Heart right ventricle (tissue), 16 donors: Measurements from ENCODE around the gene PRR5L. TPM values are rescaled to one million over a fixed set of nuclear protein-coding genes. Genes with fewer than 3 reads are reported as not detected.

ENCODE experiments used
- ATAC-seq, 8 donors: fragments of 200-7000 bp; cut with Tn5 transposase; one replicate each; pipeline ENCODE4 v1.9.1; 2020; ENCODE audit warnings: mild to moderate bottlenecking in 8 of 8, moderate library complexity in 8 of 8, moderate number of reproducible peaks in 1 of 8
- DNase-seq, 2 donors: peaks; one replicate each; pipeline ENCODE4 v3.0.0-alpha.2; 2020
- H3K27ac ChIP-seq, 10 donors: fragments of 200-600 bp; sonication (generic) in 2 of 10; one replicate each; pipeline versions ENCODE4 v1.5.0 to v1.8.0; 2020 to 2022; ENCODE audit warnings: mild to moderate bottlenecking in 3 of 10
- H3K27me3 ChIP-seq, 7 donors: fragments of 200-600 bp; one replicate each; pipeline ENCODE4 v1.8.0; 2021 to 2022; ENCODE audit warnings: mild to moderate bottlenecking in 2 of 7
- H3K36me3 ChIP-seq, 9 donors: fragments of 200-600 bp; sonication (generic) in 1 of 9; one replicate each; pipeline versions ENCODE4 v1.5.0 to v1.8.0; 2020 to 2022; ENCODE audit warnings: mild to moderate bottlenecking in 2 of 9
- H3K4me1 ChIP-seq, 9 donors: fragments of 200-600 bp; sonication (generic) in 1 of 9; one replicate each; pipeline versions ENCODE4 v1.5.0 to v1.8.0; 2020 to 2022; ENCODE audit warnings: mild to moderate bottlenecking in 4 of 9
- H3K4me3 ChIP-seq, 10 donors: fragments of 200-600 bp; sonication (generic) in 2 of 10; one replicate each; pipeline versions ENCODE4 v1.5.0 to v1.8.0; 2020 to 2022; ENCODE audit warnings: mild to moderate bottlenecking in 7 of 10, moderate library complexity in 2 of 10
- H3K9me3 ChIP-seq, 11 donors: fragments of 200-600 bp in 10 of 11; sonication (generic) in 2 of 11; one replicate each; pipeline versions ENCODE4 v1.5.0 to v1.8.0; 2013 to 2022; ENCODE audit warnings: mild to moderate bottlenecking in 2 of 11, control low read depth in 1 of 11, moderate library complexity in 1 of 11
- WGBS, 2 donors: extraction: QIAGEN DNeasy Blood & Tissue Kit; methylation state at CpG; one replicate each; pipeline ENCODE4 v1.1.7; 2013; ENCODE audit warnings: inconsistent platforms in 1 of 2; 5-methylcytosine and 5-hydroxymethylcytosine counted together
- intact Hi-C, 10 donors: fragments of 100-400 bp; cut with DNase I; formaldehyde crosslinking; loops; one replicate each; pipeline versions ENCODE4 v1.11.1 to v1.14.2; 2022
- polyA plus RNA-seq, 2 donors: library from polyadenylated mRNA; stranded (reverse); fragments of 200-250 nt; gene quantifications; one replicate each; pipeline ENCODE4 v1.2.3, GENCODE V29; 2013
- total RNA-seq, 10 donors: library from RNA; stranded (reverse); fragmentation: NEBNext Ultra II Directional in 3 of 10; extraction: Animal tissue kit (Norgen Biotek cat#: 25700) in 3 of 10; gene quantifications; one replicate each; pipeline versions ENCODE4 v1.2.1 to v1.2.4, GENCODE V29; 2021 to 2023
- TF ChIP-seq, protein P1 (sequence below), 9 donors: fragments of 200-600 bp; sonication (generic) in 2 of 9; IDR thresholded peaks; one replicate each; pipeline versions ENCODE4 v1.5.0 to v1.8.0; 2021 to 2022; ENCODE audit warnings: antibody characterized with exemption in 9 of 9, mild to moderate bottlenecking in 5 of 9, moderate library complexity in 1 of 9
- donor health status: Arrhythmogenic right ventricular cardiomyopathy.
- donor health status: ischemic (EF 13 %, LVEDD 7.1; RV severe dilation, severe dysfunction).
- donor health status: healthy with polysubstance abuse.
- donor health status: DM: no; HTN: yes; CAD: no.
- donor health status: DM: no; HTN: no; CAD: no.
- donor health status: ischemic (EF 25% LVEDD 6.9; RV normal size, moderate dysfunction).
- donor health status: ischemic (EF 25% LVEDD 5.7; RV mildly dilated, moderate dysfunction).
- donor health status: healthy.
- donor health status: DM: yes; HTN: yes; CAD: no.
- donor health status: Ischemic cardiomyopathy.
- donor health status: ischemic (EF 35%, LVEDD 5.7; RV mildly dilated, moderate dysfunction).
- donor health status: nonischemic (EF 11% LVEDD 7.7; RV severe dilation, severe dysfunction).
- donor health status: DM: yes; HTN: yes; CAD: no.
- donor health status: PGD.
- donor health status: ischemic (EF 29% LVEDD 5.4; RV normal size, mild dysfunction).
- donor health status: nonischemic (EF 23%, LVEDD 6.1; RV moderate dilation, normal function).

PRR5L gene
- total and polyA plus RNA-seq, 12 donors: 0.80 to 10.7 (median 2.4) TPM

DNA sequence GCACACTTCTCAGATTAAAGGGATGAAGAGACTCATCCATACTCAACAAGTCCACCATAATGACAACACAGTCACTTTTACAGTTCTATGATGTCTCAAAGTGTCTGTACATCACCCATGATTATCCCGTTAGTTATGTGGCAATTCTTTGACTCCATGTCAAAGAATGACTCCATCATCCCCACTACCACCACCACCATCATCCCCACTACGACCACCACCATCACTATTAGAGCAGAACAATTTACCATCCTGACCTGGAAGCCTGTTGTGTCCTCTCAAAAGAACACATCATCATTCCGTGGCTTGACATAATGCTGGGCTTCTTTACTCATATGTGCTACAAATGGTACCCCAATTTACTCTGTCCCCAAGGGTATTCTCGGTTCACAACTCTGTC, 13.7 kb downstream of the PRR5L start:
- no peaks in the 10 kb centered on the region for H3K9me3 ChIP-seq
- intact Hi-C loops: loop anchor here in 2 of 10 donors (5.0 kb wide), 2 partner anchors 163 to 168 kb away; no protein-coding TSS in a partner anchor
- 91% methylated on average over 4 of the region's 4 CpGs for WGBS, 2 donors
- DNase-seq (no peak), ATAC-seq (no peak)
- peaks cover 0 to 15% (median 4%) of the 10 kb centered on the region in 9 donors for H3K4me1 ChIP-seq
- no peak overlapping the region for H3K27ac ChIP-seq
- H3K36me3 ChIP-seq: no peaks in the 10 kb centered on the region
- TF ChIP-seq, protein P1, sequence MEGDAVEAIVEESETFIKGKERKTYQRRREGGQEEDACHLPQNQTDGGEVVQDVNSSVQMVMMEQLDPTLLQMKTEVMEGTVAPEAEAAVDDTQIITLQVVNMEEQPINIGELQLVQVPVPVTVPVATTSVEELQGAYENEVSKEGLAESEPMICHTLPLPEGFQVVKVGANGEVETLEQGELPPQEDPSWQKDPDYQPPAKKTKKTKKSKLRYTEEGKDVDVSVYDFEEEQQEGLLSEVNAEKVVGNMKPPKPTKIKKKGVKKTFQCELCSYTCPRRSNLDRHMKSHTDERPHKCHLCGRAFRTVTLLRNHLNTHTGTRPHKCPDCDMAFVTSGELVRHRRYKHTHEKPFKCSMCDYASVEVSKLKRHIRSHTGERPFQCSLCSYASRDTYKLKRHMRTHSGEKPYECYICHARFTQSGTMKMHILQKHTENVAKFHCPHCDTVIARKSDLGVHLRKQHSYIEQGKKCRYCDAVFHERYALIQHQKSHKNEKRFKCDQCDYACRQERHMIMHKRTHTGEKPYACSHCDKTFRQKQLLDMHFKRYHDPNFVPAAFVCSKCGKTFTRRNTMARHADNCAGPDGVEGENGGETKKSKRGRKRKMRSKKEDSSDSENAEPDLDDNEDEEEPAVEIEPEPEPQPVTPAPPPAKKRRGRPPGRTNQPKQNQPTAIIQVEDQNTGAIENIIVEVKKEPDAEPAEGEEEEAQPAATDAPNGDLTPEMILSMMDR (IDR thresholded peaks at IDR 0.05): no peak
- no peak overlapping the region for H3K4me3 ChIP-seq
- peaks cover 0 to 12% (median 0%) of the 10 kb centered on the region in 7 donors for H3K27me3 ChIP-seq

GRCh38 chr11:36311926-36312595, 16.0 kb downstream of the PRR5L start:
- Histone ChIP-seq H3K27ac (no peak overlapping the region), H3K36me3 (no peaks in the 10 kb centered on the region), H3K9me3 (no peaks in the 10 kb centered on the region), H3K27me3 (peaks cover 0 to 12% (median 0%) of the 10 kb centered on the region in 7 donors), H3K4me1 (peaks cover 0 to 15% (median 4%) of the 10 kb centered on the region in 9 donors), H3K4me3 (no peak overlapping the region)
- 91 to 93% methylated on average over 4 of the region's 4 CpGs for WGBS, 2 donors
- DNase-seq (no peak), ATAC-seq (no peak)
- intact Hi-C loops: no loop called here
- TF ChIP-seq, protein P1 (IDR thresholded peaks at IDR 0.05): no peak

DNA sequence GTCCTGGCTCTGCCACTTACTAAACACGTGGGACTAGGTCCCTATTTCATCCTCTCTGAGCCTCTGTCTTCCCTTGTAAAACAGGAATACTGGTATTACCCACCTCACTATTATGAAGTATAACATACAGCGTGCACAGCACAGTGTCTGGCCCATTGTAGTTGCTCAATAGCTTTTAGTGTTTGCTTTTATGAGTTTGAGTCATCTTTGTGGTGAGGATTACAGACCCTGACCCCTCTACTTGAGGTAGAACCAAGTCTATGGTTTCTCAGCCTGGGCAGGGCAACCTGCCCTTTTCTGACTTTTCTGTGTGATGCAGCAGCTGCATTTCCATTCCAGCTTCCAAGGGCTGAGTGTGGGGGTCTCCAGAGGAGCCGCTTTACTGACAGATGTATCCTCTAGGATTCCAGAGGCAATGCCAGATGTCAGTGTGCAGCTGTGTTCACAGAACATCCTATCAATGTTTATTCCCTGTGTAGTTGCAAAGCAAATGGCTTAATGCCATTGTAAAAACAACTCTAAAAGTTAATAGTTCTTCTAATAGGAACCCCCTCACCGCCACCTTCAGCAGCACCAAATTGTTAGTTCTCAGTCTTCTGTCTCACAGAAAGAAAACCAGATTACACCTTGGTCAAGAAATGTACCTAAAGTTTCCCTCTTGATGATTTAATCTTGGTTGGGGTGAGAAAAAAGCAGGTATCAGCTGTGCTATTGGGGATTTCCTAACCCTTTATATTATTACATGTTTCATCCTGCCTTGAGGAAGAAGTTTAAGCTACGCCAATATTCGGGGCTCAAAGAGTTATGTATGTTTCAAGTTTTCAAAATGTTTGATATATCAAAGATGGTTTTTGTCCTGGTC, 16.8 kb downstream of the PRR5L start:
- Histone ChIP-seq H3K4me1 (peaks cover 0 to 15% (median 4%) of the 10 kb centered on the region in 9 donors), H3K27me3 (peaks cover 0 to 19% (median 0%) of the 10 kb centered on the region in 7 donors), H3K4me3 (no peak overlapping the region), H3K36me3 (no peaks in the 10 kb centered on the region), H3K27ac (no peak overlapping the region), H3K9me3 (no peaks in the 10 kb centered on the region)
- 55 to 69% methylated on average over 6 of the region's 6 CpGs for WGBS, 2 donors
- intact Hi-C loops: no loop called here
- ATAC-seq (peak in 3 of 8 donors; percentile 29 to 33 (median 33)), DNase-seq (no peak)
- TF ChIP-seq, protein P1 (IDR thresholded peaks at IDR 0.05): no peak

GRCh38 chr11:36313750-36314433, 17.8 kb downstream of the PRR5L start:
- Histone ChIP-seq H3K9me3 (no peaks in the 10 kb centered on the region), H3K4me1 (peaks cover 0 to 12% (median 3%) of the 10 kb centered on the region in 9 donors), H3K27ac (no peak overlapping the region), H3K36me3 (no peaks in the 10 kb centered on the region), H3K4me3 (no peak overlapping the region), H3K27me3 (peaks cover 0 to 19% (median 0%) of the 10 kb centered on the region in 7 donors)
- TF ChIP-seq, protein P1 (IDR thresholded peaks at IDR 0.05): no peak
- ATAC-seq (no peak), DNase-seq (no peak)
- WGBS, 2 donors: 63 to 81% methylated on average over 3 of the region's 3 CpGs
- intact Hi-C loops: no loop called here
